Measurements from ENCODE around the gene PRSS23. TPM values are rescaled to one million over a fixed set of nuclear protein-coding genes. Genes with fewer than 3 reads are reported as not detected.

PRSS23 gene
- total RNA-seq, 1 experiment from 2014 or later, result 3.8 TPM

DNA sequence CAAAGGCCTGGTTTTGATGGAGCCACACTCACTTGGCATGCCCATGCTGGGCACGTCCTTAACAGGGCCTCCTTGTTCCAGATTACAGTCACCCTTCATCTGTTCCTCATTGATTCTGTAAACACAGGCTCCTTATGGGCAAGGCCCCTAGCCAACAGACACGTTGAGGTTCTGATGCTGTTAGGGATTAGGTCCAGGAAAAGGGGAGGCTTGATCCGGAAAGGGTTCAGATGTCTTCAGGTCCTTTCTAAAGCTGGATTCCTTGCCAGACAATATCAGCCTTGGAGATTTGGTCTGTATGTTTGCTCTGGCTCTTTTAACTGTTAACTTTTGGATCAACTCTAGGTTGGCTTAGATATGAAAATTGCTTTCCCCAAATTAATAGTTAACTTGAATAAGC lies 46.9 kb upstream of the PRSS23 start (continued):
- TF ChIP-seq ZBTB33 (IDR thresholded peaks at IDR 0.05; ENCODE audit: extremely low read depth, insufficient replicate concordance, low read length) (no peak), JUND (IDR thresholded peaks at IDR 0.05) (no peak), ELF1 (IDR thresholded peaks at IDR 0.05; ENCODE audit: borderline replicate concordance, low read depth) (no peak), SRF (IDR thresholded peaks at IDR 0.05; ENCODE audit: low read depth) (no peak), TCF7L2 (IDR thresholded peaks at IDR 0.05; ENCODE audit: borderline replicate concordance, extremely low read depth, insufficient read depth, insufficient read length) (no peak), CEBPB (IDR thresholded peaks at IDR 0.05; ENCODE audit: low read depth) (no peak), YY1 (IDR thresholded peaks at IDR 0.05; ENCODE audit: extremely low read depth, insufficient replicate concordance, low read depth, low read length) (no peak), CBX3 (IDR thresholded peaks at IDR 0.05; ENCODE audit: low read depth) (no peak), ZFX (IDR thresholded peaks at IDR 0.05) (no peak)
- TF ChIP-seq, protein P1, sequence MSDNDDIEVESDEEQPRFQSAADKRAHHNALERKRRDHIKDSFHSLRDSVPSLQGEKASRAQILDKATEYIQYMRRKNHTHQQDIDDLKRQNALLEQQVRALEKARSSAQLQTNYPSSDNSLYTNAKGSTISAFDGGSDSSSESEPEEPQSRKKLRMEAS (IDR thresholded peaks at IDR 0.05), result no peak

- intact Hi-C loops (cut with micrococcal nuclease), result no loop called here
- CTCF ChIA-PET, result interaction anchor here (1.0 kb wide), 1 partner anchor 147 kb away, joined by 3 read pairs; no protein-coding TSS in a partner anchor
- no TSS peak for BruUV-seq (replicated peaks)
Measured at GRCh38 chr11:86755146-86755545, 45.2 kb upstream of the PRSS23 start.

More at GRCh38 chr11:86755146-86755545, 45.2 kb upstream of the PRSS23 start:
- POLR2A ChIA-PET, result no interaction called here
- Histone ChIP-seq H3K36me3 (ENCODE audit: control insufficient read depth in 1 of 2, insufficient read depth in 2 of 2, low read length in 2 of 2) (no peaks in the 10 kb centered on the region), H3K9me2 (ENCODE audit: insufficient read depth) (no peaks in the 10 kb centered on the region), H3K4me2 (ENCODE audit: low read length) (no peak overlapping the region), H3K4me3 (replicated peaks in 1 of 2; ENCODE audit: low read depth in 1 of 2, low read length in 2 of 2) (no peak overlapping the region), H3K9me3 (ENCODE audit: control insufficient read depth in 1 of 2, insufficient read depth in 1 of 2, low read depth in 1 of 2, low read length in 2 of 2) (no peaks in the 10 kb centered on the region), H3K27me3 (ENCODE audit: insufficient read depth, low read length) (no peaks in the 10 kb centered on the region), H3K9ac (ENCODE audit: low read length) (no peak overlapping the region), H3K27ac (ENCODE audit: low read depth, low read length) (no peak overlapping the region), H3K79me2 (ENCODE audit: insufficient read depth, low read length) (no peaks in the 10 kb centered on the region), H2AFZ (ENCODE audit: low read depth, low read length, poor library complexity, severe bottlenecking) (no peak overlapping the region), H3K4me1 (ENCODE audit: control insufficient read depth in 1 of 2, insufficient read depth in 2 of 2, low read length in 2 of 2) (no peaks in the 10 kb centered on the region), H4K20me1 (ENCODE audit: insufficient read depth) (no peaks in the 10 kb centered on the region)
- RAD21 ChIA-PET (ENCODE audit: low non-redundant PET in 1 of 2, low total read pairs in 2 of 2, uncharacterized antibody in 2 of 2, unreplicated experiment in 2 of 2), result no interaction called here
- TF ChIP-seq SP1 (IDR thresholded peaks at IDR 0.05; ENCODE audit: low read depth) (no peak), POLR2A (IDR thresholded peaks at IDR 0.05; ENCODE audit: borderline replicate concordance, extremely low read depth, insufficient read depth, insufficient read length) (no peak), JUND (IDR thresholded peaks at IDR 0.05) (no peak), ZNF274 (IDR thresholded peaks at IDR 0.05; ENCODE audit: low read depth, low read length) (no peak), ELF1 (IDR thresholded peaks at IDR 0.05; ENCODE audit: borderline replicate concordance, low read depth) (no peak), CEBPB (IDR thresholded peaks at IDR 0.05; ENCODE audit: low read depth) (no peak), CTCF (IDR thresholded peaks at IDR 0.05 in 2 of 3, conservative IDR thresholded peaks at IDR 0.05 in 1 of 3; ENCODE audit: borderline replicate concordance in 1 of 3, insufficient read depth in 1 of 3, low read depth in 2 of 3, low read length in 2 of 3) (no peak)
- no peak for ATAC-seq
- no peak for DNase-seq (ENCODE audit: low read depth, low spot score)
